ENCODE results near the gene WRNIP1.

WRNIP1 gene

DNA sequence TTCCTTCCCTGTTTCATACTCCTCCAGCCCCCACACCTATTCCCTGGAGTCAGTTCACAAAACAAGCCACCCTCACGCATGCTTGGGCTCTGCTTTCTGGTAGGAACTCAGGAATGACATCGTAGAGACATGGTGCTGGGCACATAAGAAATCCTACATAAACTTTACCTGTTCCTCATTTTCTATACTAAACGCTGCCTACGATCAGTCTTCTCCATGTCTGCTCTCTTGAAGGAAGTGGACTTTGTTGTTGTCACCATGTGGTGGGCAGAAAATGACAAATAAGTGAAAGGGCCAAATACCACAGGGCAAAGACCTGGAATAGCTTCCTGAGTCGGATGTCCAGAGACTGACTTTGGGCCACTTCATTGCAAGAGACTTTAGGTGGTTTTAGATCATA is 24.6 kb upstream of the WRNIP1 start:
- H3K4me3 ChIP-seq (replicated peaks; ENCODE audit: low read depth, low read length) = no peak overlapping the region
- TF ChIP-seq, protein P1, sequence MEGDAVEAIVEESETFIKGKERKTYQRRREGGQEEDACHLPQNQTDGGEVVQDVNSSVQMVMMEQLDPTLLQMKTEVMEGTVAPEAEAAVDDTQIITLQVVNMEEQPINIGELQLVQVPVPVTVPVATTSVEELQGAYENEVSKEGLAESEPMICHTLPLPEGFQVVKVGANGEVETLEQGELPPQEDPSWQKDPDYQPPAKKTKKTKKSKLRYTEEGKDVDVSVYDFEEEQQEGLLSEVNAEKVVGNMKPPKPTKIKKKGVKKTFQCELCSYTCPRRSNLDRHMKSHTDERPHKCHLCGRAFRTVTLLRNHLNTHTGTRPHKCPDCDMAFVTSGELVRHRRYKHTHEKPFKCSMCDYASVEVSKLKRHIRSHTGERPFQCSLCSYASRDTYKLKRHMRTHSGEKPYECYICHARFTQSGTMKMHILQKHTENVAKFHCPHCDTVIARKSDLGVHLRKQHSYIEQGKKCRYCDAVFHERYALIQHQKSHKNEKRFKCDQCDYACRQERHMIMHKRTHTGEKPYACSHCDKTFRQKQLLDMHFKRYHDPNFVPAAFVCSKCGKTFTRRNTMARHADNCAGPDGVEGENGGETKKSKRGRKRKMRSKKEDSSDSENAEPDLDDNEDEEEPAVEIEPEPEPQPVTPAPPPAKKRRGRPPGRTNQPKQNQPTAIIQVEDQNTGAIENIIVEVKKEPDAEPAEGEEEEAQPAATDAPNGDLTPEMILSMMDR (IDR thresholded peaks at IDR 0.05; ENCODE audit: low read depth, low read length, missing control alignments) = no peak
- no peak for DNase-seq (ENCODE audit: extremely low read depth, low read depth)

DNA sequence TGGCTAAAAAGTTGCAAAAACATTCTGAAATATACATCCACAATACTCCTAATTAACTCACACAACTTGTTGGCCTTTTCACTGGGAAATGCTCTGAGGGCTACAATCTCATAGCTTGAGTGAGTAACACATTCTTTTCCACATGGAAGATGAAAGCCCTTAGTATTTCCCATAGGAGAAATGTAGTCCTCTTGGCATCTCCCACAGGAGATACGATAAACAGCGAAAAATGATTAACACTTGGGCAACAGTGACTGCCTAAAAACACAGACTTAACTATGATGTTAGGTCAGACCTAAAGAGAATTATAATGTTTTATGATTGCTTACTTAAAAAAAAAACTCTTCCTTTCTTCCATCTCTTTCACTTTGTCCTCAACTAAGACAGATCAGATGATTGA is 23.4 kb upstream of the WRNIP1 start:
- TF ChIP-seq, protein P1 (IDR thresholded peaks at IDR 0.05; ENCODE audit: low read depth, low read length, missing control alignments) = no peak
- H3K4me3 ChIP-seq (replicated peaks; ENCODE audit: low read depth, low read length) = no peak overlapping the region
- no peak for DNase-seq (ENCODE audit: extremely low read depth, low read depth)

DNA sequence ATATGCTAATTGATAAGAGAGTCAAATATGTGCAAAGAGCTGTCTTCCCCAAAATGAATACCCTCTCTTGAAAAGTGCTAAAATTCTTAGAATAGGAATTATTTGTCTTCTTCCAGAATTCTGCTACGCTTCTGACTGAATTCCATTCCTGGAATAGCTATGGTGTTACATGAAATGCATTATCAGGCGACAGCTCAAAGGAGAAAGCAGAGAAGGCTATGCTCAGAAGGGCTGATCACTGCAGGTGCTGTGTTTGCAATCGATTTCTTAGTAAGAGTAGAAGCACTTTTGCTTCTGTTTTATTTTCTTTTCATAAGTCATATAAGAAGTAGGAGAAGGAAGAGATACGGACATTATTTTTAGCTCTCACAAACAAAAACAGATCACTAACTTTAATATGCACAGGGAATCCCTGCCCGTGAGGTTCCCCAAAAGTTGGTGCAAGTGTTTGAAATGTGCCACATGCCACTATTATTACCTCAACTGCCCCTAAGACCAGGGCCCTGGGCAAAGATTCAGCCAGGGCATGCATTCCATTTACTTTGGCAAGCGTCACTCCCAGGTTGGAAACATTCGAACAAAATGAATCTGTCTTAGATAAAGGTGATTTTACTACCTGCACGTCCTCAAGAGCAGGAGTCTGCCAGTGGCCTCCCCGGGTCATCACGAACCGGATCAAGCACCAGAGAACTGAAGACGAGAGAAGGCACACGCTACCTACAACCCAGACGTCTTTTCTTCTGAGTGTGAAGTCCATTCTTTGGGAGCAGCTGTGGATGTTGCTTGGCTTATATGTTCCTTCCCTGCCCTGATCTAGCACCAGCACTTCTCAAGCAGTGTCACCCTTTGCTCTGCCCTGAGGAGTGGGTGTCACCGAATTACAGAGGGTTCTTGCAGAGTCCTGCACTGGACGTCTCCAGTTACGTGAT is 21.6 kb upstream of the WRNIP1 start:
- no peak overlapping the region for H3K4me3 ChIP-seq (replicated peaks; ENCODE audit: low read depth, low read length)
- TF ChIP-seq, protein P1 (IDR thresholded peaks at IDR 0.05; ENCODE audit: low read depth, low read length, missing control alignments) = no peak
- DNase-seq (ENCODE audit: extremely low read depth, low read depth) = no peak

DNA sequence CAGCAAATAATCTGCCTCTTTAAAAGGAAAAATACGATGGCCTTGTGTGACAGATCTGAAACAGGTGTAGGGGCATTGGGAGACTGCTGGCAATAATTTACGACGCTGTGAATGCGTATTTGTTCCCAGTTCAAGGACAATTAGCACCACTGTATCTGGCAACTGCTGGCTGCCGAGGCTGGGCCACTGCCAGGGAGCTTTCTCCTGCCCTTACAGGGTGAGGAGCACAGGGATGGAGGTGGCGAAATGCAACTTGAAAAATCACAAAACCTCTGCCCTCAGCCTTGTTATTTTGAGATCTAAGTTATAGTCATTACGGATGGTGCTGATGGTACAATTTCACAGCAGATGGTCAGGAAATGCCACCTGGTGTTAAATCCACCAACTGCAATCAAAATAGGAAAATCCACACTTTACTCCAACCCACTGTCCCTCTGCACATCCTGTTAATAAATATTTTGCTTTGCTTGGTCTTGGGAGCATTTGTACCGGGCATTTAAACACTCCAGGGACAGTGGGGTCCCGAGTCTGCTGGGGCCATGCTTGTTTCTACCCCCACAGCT is 20.9 kb upstream of the WRNIP1 start:
- H3K4me3 ChIP-seq (replicated peaks; ENCODE audit: low read depth, low read length) = no peak overlapping the region
- TF ChIP-seq, protein P1 (IDR thresholded peaks at IDR 0.05; ENCODE audit: low read depth, low read length, missing control alignments) = no peak
- no peak for DNase-seq (ENCODE audit: extremely low read depth, low read depth)

DNA sequence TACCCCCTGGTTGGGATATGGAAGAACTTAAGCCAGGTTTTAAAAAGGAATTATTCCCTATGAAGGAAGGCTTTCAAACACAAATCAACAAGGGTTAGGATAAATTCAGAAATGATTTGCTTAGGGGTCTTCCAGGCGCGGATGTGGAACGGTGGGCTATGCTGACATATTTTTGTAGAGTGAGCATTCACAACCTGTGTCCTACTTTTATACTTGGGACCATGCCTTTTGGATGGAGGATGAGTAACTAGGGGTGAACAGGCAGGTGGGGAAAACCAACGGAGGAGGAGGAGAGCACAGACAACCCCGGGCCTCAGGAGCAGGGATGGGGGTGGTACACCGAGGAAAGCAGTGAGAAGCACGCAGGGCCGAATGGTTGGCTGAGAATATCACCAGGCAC is 20.4 kb upstream of the WRNIP1 start:
- TF ChIP-seq, protein P1 (IDR thresholded peaks at IDR 0.05; ENCODE audit: low read depth, low read length, missing control alignments) = no peak
- DNase-seq (ENCODE audit: extremely low read depth, low read depth) = no peak
- H3K4me3 ChIP-seq (replicated peaks; ENCODE audit: low read depth, low read length) = no peak overlapping the region

DNA sequence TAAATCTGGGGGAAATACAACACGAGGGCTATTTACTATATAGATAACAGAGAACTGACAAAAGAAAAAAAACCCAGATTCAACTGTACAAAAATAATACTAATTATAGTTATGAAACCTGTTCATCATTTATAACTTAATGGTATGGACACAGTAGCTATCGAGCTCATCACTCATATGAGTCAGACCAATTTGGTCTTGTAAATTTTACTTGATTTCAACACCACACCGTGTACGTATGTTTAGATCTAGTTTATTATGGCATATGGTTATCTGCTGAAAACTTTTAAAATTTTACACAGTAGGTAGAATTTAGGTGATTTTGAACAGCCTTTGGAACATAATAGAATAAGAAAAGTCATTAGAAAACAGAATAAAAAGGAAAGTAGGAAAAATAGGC is 19.9 kb upstream of the WRNIP1 start:
- DNase-seq (ENCODE audit: extremely low read depth, low read depth) = no peak
- H3K4me3 ChIP-seq (replicated peaks; ENCODE audit: low read depth, low read length) = no peak overlapping the region
- TF ChIP-seq, protein P1 (IDR thresholded peaks at IDR 0.05; ENCODE audit: low read depth, low read length, missing control alignments) = no peak
